ENCODE data around the gene C19orf12. TPM values are rescaled to one million over a fixed set of nuclear protein-coding genes. Genes with fewer than 3 reads are reported as not detected.
A peak's percentile ranks its signal among the peaks of the same experiment; 100 is the strongest.

Gene C19orf12
- total RNA-seq, 1 experiment from 2014 or later = 15.5 TPM

GRCh38 chr19:29715701-29716581 is 880 bp upstream of the C19orf12 start:
- POLR2A ChIA-PET = interaction anchor here (1.1 to 1.2 kb wide), 2 partner anchors 9 to 110 kb away, joined by 4 to 6 read pairs; partner anchors contain the start of gene POP4
- H3K36me3 Mint-ChIP-seq = no peaks in the 10 kb centered on the region
- ATAC-seq (no peak; the same call in 1 of the 2 replicates), DNase-seq (ENCODE audit: low spot score) (no peak)
- H3K27me3 Mint-ChIP-seq (ENCODE audit: low read depth) = no peaks in the 10 kb centered on the region
- CTCF ChIA-PET = interaction anchor here (0.7 to 5.2 kb wide), 69 partner anchors 9 to 618 kb away, joined by 3 to 63 read pairs (median 5); partner anchors contain the start of genes PLEKHF1, POP4 and URI1
- TF ChIP-seq FOXJ3 (CRISPR knock-in tag; IDR thresholded peaks at IDR 0.05; ENCODE audit: borderline replicate concordance) (no peak), CBFB (CRISPR knock-in tag; IDR thresholded peaks at IDR 0.05; ENCODE audit: low read depth) (no peak), EMX1 (CRISPR knock-in tag; IDR thresholded peaks at IDR 0.05) (no peak)
- TF ChIP-seq, protein P1, sequence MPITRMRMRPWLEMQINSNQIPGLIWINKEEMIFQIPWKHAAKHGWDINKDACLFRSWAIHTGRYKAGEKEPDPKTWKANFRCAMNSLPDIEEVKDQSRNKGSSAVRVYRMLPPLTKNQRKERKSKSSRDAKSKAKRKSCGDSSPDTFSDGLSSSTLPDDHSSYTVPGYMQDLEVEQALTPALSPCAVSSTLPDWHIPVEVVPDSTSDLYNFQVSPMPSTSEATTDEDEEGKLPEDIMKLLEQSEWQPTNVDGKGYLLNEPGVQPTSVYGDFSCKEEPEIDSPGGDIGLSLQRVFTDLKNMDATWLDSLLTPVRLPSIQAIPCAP (CRISPR knock-in tag; IDR thresholded peaks at IDR 0.05) = no peak
- peak overlapping the region; percentile 63; the same call in 1 of the 2 replicates for H3K27ac Mint-ChIP-seq
- peaks cover 32% of the 10 kb centered on the region for H3K4me1 Mint-ChIP-seq
- H3K4me3 Mint-ChIP-seq = peak overlapping the region; percentile 71
- no peaks in the 10 kb centered on the region for H3K9me3 Mint-ChIP-seq

DNA sequence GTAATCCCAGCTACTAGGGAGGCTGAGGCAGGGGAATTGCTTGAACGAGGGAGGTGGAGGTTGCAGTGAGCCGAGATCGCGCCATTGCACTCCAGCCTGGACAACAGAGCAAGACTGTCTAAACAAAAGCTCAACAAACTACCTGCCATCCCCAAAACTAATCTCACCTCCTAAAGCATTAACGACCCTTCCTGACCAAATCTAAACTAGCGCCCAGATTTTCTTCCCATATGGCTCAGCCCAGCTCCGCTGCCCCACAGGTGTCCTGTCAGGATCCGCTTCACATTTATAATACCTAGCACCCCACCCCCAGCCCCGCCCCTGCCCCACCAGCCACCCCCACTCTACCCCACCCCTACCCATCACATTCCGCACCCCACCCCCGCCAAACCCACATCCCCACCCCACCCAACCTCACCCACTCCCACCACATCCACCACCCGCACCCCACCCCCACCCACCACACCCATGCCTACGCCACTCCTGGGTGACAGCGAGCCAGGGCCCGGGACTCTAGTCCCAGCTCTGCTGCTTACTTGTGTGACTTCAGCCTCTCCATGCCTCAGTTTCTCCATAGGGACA is 599 bp downstream of the C19orf12 start:
- peak overlapping the region; percentile 62 for H3K4me3 Mint-ChIP-seq
- no peaks in the 10 kb centered on the region for H3K27me3 Mint-ChIP-seq (ENCODE audit: low read depth)
- POLR2A ChIA-PET = interaction anchor here (1.1 kb wide), 1 partner anchor 10 kb away, joined by 4 read pairs; no protein-coding TSS in a partner anchor
- no peak for TF ChIP-seq SMAD4 (CRISPR knock-in tag; IDR thresholded peaks at IDR 0.05)
- TF ChIP-seq, protein P2, sequence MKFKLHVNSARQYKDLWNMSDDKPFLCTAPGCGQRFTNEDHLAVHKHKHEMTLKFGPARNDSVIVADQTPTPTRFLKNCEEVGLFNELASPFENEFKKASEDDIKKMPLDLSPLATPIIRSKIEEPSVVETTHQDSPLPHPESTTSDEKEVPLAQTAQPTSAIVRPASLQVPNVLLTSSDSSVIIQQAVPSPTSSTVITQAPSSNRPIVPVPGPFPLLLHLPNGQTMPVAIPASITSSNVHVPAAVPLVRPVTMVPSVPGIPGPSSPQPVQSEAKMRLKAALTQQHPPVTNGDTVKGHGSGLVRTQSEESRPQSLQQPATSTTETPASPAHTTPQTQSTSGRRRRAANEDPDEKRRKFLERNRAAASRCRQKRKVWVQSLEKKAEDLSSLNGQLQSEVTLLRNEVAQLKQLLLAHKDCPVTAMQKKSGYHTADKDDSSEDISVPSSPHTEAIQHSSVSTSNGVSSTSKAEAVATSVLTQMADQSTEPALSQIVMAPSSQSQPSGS (CRISPR knock-in tag; IDR thresholded peaks at IDR 0.05; ENCODE audit: borderline replicate concordance, low read depth) = no peak
- CTCF ChIA-PET = interaction anchor here (0.8 to 5.2 kb wide), 9 partner anchors 14 to 130 kb away, joined by 3 to 63 read pairs (median 5); no protein-coding TSS in a partner anchor
- no peaks in the 10 kb centered on the region for H3K9me3 Mint-ChIP-seq
- ATAC-seq (no peak), DNase-seq (ENCODE audit: low spot score) (no peak)
- peaks cover 32% of the 10 kb centered on the region for H3K4me1 Mint-ChIP-seq
- no peaks in the 10 kb centered on the region for H3K36me3 Mint-ChIP-seq
- H3K27ac Mint-ChIP-seq = peak overlapping the region; percentile 77

- peak overlapping the region; percentile 15; the same call in 1 of the 2 replicates for H3K4me3 Mint-ChIP-seq
- H3K36me3 Mint-ChIP-seq = no peaks in the 10 kb centered on the region
- no peak for ATAC-seq
- POLR2A ChIA-PET = no interaction called here
- DNase-seq (ENCODE audit: low spot score) = no peak
- no peak overlapping the region for H3K27ac Mint-ChIP-seq
- CTCF ChIA-PET = interaction anchor here (0.6 to 5.2 kb wide), 6 partner anchors 16 to 148 kb away, joined by 3 to 58 read pairs (median 3); no protein-coding TSS in a partner anchor
- H3K4me1 Mint-ChIP-seq = peaks cover 32% of the 10 kb centered on the region
- no peaks in the 10 kb centered on the region for H3K27me3 Mint-ChIP-seq (ENCODE audit: low read depth)
- no peaks in the 10 kb centered on the region for H3K9me3 Mint-ChIP-seq
- TF ChIP-seq ZNF281 (CRISPR knock-in tag; IDR thresholded peaks at IDR 0.05) (no peak), IRF2 (CRISPR knock-in tag; IDR thresholded peaks at IDR 0.05; ENCODE audit: borderline replicate concordance, low read depth) (no peak), ARID4B (CRISPR knock-in tag; IDR thresholded peaks at IDR 0.05; ENCODE audit: borderline replicate concordance) (no peak), NR2C2 (CRISPR knock-in tag; IDR thresholded peaks at IDR 0.05) (no peak), ZNF219 (CRISPR knock-in tag; IDR thresholded peaks at IDR 0.05; ENCODE audit: borderline replicate concordance) (no peak), FOXP1 (CRISPR knock-in tag; IDR thresholded peaks at IDR 0.05; ENCODE audit: borderline replicate concordance) (no peak)
- TF ChIP-seq, protein P1 (CRISPR knock-in tag; IDR thresholded peaks at IDR 0.05) = no peak
- TF ChIP-seq, protein P3, sequence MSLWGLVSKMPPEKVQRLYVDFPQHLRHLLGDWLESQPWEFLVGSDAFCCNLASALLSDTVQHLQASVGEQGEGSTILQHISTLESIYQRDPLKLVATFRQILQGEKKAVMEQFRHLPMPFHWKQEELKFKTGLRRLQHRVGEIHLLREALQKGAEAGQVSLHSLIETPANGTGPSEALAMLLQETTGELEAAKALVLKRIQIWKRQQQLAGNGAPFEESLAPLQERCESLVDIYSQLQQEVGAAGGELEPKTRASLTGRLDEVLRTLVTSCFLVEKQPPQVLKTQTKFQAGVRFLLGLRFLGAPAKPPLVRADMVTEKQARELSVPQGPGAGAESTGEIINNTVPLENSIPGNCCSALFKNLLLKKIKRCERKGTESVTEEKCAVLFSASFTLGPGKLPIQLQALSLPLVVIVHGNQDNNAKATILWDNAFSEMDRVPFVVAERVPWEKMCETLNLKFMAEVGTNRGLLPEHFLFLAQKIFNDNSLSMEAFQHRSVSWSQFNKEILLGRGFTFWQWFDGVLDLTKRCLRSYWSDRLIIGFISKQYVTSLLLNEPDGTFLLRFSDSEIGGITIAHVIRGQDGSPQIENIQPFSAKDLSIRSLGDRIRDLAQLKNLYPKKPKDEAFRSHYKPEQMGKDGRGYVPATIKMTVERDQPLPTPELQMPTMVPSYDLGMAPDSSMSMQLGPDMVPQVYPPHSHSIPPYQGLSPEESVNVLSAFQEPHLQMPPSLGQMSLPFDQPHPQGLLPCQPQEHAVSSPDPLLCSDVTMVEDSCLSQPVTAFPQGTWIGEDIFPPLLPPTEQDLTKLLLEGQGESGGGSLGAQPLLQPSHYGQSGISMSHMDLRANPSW (CRISPR knock-in tag; conservative IDR thresholded peaks at IDR 0.05; ENCODE audit: low read depth) = no peak
Observed at GRCh38 chr19:29712744-29713516, 2.1 kb downstream of the C19orf12 start.
